HG03575 (cell line): ENCODE results near the gene TFAP2E.

Experiments
- ATAC-seq: cut with Tn5 transposase; IDR thresholded peaks from one replicate; pipeline ENCODE4 v1.9.1; 2021; ENCODE audit not compliant: unreplicated experiment, insufficient number of reproducible peaks, low FRiP score; ENCODE audit errors: extremely low read depth

The TFAP2E gene

GRCh38 chr1:35573198-35574124, at the start of gene TFAP2E:
Gene TFAP2E, plus strand, starts transcription at chr1:35573314. Its CDS starts 264 bp downstream, at chr1:35573578.
- ATAC-seq = no peak

DNA sequence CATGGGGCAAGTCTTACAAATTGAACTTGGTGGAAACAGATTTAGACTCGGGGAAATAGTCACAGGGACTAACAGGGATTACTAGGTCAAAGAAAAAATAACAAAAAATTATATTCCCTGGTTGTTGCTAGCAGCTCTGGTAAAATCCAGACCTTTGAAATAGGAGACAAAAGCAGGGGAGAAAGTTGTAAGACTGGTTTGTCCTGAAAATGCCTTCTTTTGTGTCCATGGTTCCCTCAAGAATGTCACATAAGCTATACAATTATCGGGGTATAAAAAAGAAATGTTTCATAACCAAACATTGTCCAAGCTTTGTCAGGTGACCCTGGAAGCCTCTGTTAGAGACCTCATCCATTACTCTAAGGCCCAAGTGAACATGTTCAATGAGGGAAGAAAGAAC, 49.0 kb upstream of the TFAP2E start:
- no peak for ATAC-seq

DNA sequence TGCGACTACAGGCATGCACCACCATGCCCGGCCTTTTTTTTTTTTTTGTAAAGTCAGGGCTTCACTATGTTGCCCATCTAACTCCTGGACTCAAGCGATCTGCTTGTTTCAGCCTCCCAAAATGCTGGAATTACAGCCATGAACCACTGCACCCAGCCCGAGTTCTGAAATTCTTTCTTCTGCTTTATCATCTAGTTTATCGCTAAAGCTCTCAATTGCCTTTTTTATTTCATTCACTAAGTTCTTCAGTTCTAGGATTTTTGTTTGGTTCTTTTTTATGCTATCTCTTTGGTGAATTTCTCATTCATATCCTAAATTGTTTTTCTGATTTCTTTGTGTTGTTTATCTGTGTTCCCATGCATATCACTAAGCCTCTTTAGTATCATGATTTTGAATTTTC, 42.9 kb upstream of the TFAP2E start:
- ATAC-seq = no peak

- no peak for ATAC-seq
Observed at GRCh38 chr1:35530946-35531345, 42.2 kb upstream of the TFAP2E start.

GRCh38 chr1:35531368-35531767, 41.7 kb upstream of the TFAP2E start:
- ATAC-seq = no peak

DNA sequence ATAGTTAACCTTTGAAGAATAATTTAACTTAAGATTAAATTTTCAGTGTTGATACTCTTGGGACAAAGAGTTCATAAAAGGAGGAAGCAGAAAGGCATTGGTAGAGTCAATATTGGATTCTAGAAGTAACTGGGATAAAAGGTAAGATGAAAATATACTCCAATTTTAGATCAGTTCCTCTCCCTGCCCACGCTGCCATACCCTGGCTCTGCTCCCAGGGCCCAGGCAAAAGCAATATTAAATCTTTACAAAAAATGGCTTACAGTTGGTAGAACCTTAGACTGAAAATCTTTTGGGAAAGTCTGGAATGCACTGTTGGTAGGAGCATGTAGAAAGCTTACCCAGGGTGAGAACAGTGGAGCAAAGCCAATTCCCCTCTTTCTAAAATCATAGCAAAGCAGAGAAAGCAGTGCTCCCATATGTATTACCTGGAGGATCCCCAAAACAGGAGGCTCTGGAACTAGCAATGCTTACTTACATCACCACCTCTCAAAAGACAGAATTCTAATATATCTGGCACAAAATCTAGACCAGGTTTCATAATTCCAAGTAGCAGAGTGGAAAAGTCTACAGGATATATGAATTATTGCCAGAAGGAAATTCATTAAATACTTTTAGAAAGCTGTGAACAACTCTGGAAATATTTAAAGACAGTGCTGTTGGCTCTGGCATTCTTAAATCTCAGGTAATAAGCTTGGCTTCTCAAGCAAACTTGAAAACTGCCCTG, 40.5 kb upstream of the TFAP2E start:
- ATAC-seq = no peak

GRCh38 chr1:35533586-35533985, 39.5 kb upstream of the TFAP2E start:
- ATAC-seq = no peak

DNA sequence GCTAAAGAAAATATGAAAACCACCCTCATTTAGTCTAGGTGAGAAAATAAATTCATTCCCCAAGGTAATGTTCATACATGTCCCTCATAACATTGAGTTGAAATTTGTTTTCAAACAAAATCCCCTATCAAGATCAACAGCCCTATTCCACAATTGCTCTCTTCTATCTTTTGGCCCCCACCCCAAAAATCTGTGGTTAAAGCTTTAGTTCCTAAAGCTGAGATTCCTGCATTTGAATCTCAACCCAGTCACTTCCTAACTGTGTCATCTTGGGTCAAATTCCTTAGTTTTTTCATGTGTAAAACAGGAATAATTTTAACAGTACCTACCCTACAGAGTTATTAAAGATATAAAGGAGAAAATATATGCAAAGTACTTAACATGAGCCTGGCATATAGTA, 37.9 kb upstream of the TFAP2E start:
- no peak for ATAC-seq

DNA sequence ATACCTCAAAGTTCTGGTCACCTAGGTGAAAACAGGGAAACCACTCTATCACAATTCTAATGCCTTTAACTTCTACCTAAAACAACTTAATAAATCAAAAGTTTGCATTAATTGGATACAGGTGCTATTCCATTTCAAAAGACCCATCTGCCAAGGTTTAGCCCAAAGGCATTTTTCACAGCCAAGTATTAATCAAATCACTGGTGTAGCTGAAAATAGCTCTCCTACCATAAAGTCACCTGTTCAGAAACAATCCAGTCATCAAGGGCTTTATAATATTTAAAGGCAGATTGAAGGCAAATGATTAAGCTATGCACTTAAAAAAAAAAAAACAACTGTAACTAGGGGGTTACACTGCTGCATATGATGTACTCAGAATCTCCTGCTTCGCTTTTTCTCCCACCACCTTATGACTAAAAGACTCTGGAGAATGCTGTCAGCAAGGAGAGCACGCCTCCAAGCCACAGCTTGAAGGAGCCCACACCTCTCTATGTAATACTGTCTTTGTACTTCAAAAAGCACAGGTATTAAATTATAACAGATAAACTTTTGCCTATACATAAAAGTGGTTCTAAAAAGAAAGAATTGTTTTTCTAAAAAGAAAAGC, 36.5 kb upstream of the TFAP2E start:
- no peak for ATAC-seq

- no peak for ATAC-seq
Observed at GRCh38 chr1:35537806-35538205, 35.3 kb upstream of the TFAP2E start.

GRCh38 chr1:35539073-35539823, 33.9 kb upstream of the TFAP2E start:
- ATAC-seq = no peak

DNA sequence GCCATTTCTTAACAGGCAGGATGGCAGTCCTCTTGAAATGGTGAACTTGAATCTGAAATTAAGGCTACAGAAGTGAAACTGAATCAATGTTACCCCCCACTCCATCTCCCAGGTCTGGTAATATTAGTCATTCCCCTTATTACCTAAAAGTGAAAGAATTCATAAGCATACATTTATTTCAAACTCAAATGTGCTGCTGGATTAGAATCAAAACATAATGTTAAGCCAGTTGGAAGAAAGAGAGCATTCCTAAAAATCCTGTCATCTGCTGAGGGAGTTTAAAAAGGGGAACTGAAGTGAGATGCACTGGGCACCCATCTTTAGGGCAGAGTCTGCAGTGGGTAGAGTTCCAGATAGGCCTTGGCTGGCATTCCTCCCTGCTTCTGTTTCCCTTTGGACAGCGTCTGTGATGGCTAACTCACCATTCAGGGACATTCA, 33.3 kb upstream of the TFAP2E start:
- ATAC-seq = no peak

GRCh38 chr1:35544976-35545375, 28.1 kb upstream of the TFAP2E start:
- ATAC-seq = no peak

DNA sequence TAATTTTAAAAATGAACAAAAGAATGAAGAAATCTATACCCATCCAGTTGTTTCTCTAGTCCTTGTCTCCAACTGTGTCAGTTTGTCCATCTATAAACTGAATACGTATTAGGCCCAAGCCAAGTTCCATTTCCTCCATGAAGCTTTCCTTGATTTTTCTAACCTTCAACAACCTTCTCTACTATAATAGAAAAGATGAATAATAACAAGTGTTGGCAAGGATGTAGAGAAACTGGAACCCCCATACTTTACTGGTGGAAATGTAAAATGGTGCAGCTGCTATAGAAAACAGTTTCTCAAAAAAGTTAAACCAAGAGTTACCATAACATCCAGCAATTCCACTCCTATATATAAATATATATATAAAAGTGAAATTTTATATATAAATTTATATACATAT, 26.5 kb upstream of the TFAP2E start:
- ATAC-seq = no peak

- no peak for ATAC-seq
Observed at GRCh38 chr1:35553851-35554250, 19.3 kb upstream of the TFAP2E start.

- ATAC-seq = no peak
Observed at GRCh38 chr1:35554266-35555211, 18.6 kb upstream of the TFAP2E start.

DNA sequence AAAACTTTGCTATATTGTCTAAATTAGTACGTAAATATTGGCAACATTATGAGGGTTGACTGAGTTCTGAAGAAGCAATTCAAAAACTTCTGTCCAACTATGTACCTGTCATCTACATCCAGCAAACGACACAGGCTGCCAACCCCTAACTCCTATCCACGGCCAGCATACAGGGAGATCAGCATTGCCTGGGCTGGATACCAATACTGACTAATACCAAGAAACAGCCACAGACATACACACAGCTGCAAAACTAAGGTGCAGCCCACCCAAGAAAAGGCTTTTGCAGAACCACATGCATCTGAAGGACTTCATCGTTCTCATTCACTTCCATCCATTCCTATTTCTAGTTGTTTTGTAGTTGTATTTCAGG, 17.9 kb upstream of the TFAP2E start:
- no peak for ATAC-seq
